Fibroblast of skin of left biceps (primary cell): ENCODE results near the gene POLR2L.
A peak's percentile ranks its signal among the peaks of the same experiment; 100 is the strongest.

Experiments
- DNase-seq, 2 experiments: peaks; one replicate each; pipeline ENCODE4 v3.0.0-alpha.2; 2013; ENCODE audit warnings: low read depth in 2 of 2

Gene POLR2L

GRCh38 chr11:810040-810567, 32.2 kb downstream of the POLR2L start:
- DNase-seq, result no peak

GRCh38 chr11:809287-810039, 32.9 kb downstream of the POLR2L start, which contains the start of gene RPLP2:
RPLP2 (plus strand) TSS chr11:809967; CDS start chr11:810235, 268 bp downstream.
- DNase-seq, result peak; percentile 90 to 92

DNA sequence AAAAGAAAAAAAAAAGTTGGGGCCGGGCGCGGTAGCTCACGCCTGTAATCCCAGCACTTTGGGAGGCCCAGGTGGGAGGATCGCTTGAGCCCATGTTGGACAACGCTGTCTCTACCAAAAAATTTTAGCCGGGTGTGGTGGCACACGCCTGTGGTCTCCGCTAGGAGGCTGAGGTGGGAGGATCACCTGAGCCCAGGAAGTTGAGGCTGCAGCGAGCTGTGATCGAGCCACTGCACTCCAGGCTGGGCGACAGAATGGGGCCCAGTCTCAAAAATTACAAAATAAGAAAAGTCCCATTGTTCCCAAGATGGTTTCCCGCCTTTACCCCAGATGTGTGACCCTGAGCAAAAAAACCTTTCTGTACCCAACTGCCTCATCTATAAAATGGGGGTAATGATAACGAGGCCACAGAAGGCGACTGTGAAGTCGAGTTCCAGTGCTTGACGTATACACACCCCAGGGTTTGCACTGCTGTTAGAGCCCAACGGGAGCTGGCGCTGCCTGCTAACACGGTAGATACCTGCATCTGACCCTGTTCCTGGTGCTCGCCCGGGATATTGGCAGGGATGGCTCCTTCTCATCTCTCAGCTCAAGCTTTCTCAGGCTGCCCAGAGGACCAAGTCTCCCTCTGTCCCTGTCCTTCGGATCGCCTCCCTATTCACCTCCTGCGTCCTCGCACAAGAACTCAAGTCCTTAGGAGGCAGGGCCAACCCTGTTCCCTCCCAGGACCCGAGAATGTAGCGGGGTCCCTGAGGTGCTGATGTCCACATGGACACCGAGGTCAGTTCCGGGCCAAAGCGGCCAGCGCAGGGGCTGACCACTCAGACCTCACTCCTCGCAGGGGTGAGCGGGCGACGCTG, 33.7 kb downstream of the POLR2L start:
- DNase-seq, result no peak

- no peak for DNase-seq
Observed at GRCh38 chr11:804599-804964, 37.7 kb downstream of the POLR2L start.

DNA sequence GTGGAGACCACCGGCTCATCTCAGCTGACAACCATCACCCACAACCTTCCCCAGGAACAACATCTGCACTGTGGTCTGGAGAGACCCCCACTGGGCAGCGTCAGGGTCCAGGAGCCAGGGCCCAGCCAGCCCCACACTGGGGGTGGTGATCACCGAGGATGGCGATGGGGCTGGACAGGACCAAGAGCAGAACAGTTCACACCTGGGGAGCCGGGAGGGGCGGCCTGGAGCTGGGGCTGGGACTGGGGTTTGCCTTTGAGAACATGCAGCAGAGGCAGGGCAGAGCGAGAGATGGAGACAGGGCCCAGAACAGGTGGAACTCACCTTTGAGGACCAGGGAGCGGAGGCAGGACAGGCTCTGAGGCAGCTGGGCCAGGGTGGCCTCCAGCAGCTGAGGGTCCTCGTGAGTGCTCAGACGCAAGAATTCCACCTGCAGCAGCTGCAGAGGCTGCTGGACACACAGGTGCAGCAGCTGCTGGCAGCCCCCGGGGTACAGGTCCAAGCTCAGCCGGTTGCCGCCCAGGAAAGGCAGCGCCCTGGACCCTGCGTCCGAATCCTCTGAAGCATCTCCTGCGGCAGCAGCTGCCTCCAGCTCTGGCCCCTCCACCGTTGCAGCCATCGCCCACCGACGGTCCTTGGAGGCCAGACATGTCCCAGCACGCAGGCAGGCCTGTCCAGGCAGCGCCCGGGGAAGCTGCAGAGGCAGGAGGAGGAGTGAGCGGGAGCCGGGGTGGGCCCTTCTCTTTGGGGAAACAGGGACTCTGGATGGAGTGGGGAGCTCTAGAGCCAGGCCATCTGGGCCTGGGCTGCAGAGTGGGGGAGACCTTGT, 38.3 kb downstream of the POLR2L start:
- no peak for DNase-seq

- no peak for DNase-seq
Observed at GRCh38 chr11:803467-803742, 38.9 kb downstream of the POLR2L start.

- DNase-seq, result no peak
Observed at GRCh38 chr11:802693-803466, 39.4 kb downstream of the POLR2L start.

DNA sequence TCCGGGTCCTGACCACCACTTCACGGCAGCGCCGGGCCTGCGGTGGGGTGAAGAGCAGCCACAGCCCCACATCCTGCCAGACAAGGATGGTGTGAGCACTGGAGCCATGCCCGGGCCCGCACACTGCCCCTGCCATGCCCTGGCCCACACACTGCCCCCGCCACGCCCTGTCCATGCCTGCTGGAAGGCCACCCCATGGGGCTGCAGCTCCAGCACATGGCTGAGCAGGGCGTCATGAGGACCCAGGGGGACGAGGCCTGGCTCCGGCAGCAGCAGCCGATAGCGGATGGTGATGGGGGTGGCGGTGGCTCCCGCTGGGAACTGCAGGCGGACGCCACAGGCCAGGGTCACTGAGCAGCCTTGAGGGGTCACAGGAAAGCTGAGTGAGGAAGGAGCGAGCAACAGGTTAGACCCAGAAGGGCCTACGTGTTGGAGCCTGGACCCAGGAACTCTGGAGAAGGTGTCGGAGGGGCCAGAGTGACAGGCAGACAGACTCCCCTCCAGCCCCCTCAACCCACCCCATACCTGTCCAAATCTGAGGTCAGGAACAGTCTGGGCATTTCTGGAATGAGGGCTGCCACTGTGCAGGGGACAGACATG, 40.2 kb downstream of the POLR2L start:
- DNase-seq, result no peak

GRCh38 chr11:801097-801780, 41.1 kb downstream of the POLR2L start:
- no peak for DNase-seq

- DNase-seq, result no peak
Observed at GRCh38 chr11:800473-800872, 41.9 kb downstream of the POLR2L start.

DNA sequence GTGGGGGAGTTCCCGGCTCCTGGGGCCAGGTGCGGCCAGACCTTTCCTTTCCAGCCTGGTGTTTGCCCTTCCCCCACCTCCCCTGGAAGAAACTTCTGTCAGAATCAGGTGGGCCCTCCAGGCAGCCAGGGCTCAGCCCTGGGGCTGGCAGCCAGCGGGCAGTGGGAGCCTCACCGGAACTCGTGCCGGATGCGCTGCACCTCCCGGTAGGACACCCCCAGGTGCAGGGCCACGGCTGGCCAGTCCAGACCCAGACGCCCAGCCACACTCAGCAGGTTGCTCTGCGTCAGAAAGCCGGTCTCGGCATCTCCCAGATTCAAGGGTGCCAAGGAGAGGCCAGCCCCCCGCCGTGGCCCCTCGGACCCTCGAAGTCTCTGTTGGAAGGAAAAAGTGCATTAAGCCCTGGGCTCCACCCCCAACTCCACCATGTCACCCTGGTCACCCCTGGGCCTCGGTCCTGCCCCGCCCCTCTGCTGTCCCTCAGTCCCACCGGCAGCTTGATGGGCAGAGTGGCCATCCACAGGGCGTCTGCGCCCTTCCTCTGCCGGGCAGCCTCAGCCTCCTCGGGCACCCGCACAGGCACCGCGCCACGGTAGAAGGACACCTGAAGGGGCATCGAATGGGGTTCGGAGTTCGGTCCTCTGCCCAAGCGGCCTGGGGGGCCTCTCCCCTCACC, 42.5 kb downstream of the POLR2L start:
- DNase-seq, result no peak

GRCh38 chr11:798093-798713, 44.1 kb downstream of the POLR2L start, which contains the start of gene SLC25A22:
SLC25A22 (minus strand) TSS chr11:798281; CDS start chr11:795006, 3,275 bp downstream.
- no peak for DNase-seq

DNA sequence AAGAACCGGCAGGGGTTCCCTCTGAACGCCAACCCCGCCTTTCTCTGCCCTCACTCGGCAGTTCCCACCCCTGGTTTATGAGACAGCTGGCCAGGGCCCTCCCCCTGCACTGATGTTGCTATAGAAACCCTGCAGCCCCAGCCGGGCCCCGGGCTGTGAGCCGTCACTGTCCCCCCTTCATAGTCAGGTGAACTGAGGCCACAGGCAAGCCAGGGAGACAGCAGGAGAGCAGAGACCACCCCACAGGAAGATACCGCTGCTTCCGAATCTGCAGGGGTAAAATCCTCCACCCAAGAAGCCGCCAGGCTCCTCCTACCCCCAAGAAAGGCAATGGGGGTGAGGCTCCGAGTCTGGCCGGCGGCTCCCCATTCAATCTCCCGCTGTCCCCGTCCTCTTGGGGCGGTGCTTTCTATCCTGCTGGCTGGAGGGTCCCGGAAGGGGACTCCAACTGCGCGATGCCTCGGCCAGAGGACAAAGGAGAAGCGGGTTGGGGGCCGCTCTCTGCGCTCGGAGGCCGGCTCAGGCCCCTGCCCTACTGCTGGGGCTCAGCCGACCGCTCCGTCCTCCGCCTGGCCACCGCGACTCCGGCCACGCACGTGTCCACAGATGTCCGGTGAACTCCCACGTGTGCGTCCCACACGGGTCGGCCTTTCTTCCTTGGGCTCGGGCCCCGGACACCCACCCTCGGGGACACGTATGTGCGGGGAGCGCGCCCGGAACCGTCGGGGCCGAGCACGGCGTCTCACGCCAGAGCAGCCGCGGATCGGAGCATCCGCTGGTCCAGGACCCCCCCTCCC, 44.8 kb downstream of the POLR2L start:
- peak in 1 of 2 experiments; percentile 62 for DNase-seq

DNA sequence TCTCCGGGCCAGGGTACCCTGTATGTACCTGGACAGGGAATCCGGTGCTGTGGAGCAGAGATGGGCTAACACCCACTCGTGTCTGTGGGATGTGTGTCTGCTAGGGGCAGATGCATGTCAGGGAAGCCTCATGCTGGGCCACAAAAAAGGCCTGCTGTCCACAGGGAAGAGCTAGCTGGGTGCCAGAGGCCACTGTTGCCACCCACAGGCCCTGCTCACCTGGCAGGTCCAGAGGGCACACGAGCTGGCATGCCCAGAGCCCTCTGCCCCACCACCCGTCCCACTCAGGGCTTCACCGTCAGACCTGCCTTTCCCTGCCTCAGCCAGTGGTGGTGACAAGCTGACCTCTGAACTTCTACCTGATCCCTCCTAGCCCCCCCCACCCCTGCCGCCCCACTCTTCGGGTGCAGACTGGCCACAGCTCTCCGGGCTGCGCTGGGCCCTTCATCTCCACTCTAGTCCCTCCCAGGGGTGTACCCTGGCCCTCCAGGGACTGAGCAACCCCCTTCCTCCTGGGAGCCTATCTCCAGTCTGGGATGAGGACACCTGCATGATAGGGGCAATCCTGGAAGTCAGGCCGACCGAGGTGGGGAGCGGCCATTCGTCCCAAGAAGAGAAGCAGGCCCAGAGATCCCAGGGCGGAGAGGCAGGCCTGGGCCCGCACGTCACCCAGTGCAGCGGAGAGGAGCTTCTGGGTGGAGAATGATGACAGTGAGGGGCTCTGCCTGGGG, 45.6 kb downstream of the POLR2L start:
- DNase-seq, result no peak

DNA sequence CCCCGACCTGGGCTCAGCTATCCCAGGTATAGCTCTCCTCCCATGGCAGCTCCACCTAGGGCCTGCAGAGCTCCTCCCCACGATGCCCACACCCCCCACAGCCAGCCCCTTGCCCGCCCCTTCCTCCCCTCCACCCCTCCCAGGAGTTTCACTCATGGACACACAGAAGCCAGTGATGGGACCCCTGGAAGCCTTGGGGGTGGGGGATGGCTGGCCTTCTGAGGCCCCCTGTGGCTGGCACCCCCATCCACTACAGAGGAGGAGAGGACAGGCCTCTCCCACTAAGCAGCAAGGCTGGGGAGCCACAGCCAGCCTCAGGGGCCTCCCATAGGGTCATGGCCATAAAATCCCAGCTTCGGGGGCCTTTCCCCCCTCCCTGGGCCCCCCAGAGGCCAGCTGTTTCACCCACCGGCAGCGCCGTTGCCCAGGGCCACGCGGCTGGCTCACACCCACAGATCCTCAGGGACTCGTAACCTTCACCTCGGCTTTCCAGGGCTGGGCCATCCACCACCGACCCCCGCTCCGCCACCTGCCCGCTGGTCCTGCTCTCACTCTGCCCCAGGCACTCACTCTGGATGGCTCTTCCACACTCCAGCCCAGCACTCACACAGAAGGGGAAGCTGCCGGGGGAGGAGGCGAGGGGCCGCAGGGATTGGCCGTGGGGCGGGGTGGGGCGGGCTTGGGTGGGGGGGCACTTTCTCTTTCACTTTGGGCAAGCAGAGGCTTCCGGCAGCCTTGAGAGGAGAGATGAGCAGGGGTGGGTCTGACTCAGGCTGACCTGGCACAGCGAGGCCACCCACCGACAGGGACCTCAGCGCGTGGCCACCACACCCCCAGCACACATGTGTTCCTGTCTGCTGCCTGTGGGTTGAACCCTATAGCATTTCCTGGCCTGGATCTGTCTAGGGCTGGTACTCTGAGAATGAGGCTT, 46.4 kb downstream of the POLR2L start:
- DNase-seq, result peak in 1 of 2 experiments; percentile 36
